B cell (primary cell): Measurements from ENCODE around the gene GATA1. TPM values are rescaled to one million over a fixed set of nuclear protein-coding genes. Genes with fewer than 3 reads are reported as not detected.

Source experiments
- ATAC-seq: fragments of 200-7000 bp; cut with Tn5 transposase; one replicate; pipeline ENCODE4 v1.10.0; 2021; ENCODE audit warnings: low read depth, mild to moderate bottlenecking, moderate number of reproducible peaks, moderate library complexity
- CTCF ChIA-PET: fragments of 350-600 bp; sonication (Branson Sonifier 250); formaldehyde crosslinking; loops from one replicate; lab custom pipeline; 2021; ENCODE audit warnings: antibody characterized with exemption, inconsistent platforms; lab: Charles Lee
- POLR2A ChIA-PET: fragments of 350-600 bp; sonication (Branson Sonifier 250); formaldehyde crosslinking; loops from one replicate; lab custom pipeline; 2021; ENCODE audit warnings: antibody characterized with exemption; lab: Charles Lee
- DNase-seq: peaks from one replicate; pipeline ENCODE4 v3.0.0; 2013
- H2AFZ ChIP-seq: 2 replicates; pipeline ENCODE4 v1.6.1; 2012; ENCODE audit warnings: mild to moderate bottlenecking, low read depth, low read length; ENCODE audit not compliant: insufficient read depth, poor library complexity, severe bottlenecking
- H3K27ac ChIP-seq, 2 donors: 1 replicate in 1 of 2; 2 replicates in 1 of 2; pipeline ENCODE4 v1.5.1; 2012 to 2013; ENCODE audit warnings: low read length in 2 of 2, mild to moderate bottlenecking in 2 of 2, moderate library complexity in 1 of 2
- H3K27me3 ChIP-seq, 4 experiments: fragments of 200-600 bp in 1 of 4; sonication (generic) in 1 of 4; replicated peaks in 1 of 4; 1 replicate in 2 of 4; 2 replicates in 2 of 4; pipeline versions ENCODE4 v1.6.1 to v1.7.0; 2013 to 2016; ENCODE audit warnings: low read length in 3 of 4, mild to moderate bottlenecking in 2 of 4, mixed read lengths in 1 of 4, moderate library complexity in 1 of 4; ENCODE audit not compliant: insufficient read depth in 4 of 4, control insufficient read depth in 3 of 4; ENCODE audit errors: control extremely low read depth in 1 of 4
- H3K36me3 ChIP-seq, 2 experiments: replicated peaks in 1 of 2; 1 replicate in 1 of 2; 2 replicates in 1 of 2; pipeline versions ENCODE4 v1.6.1 to v1.7.1; 2013; ENCODE audit warnings: low read length in 1 of 2; ENCODE audit not compliant: insufficient read depth in 2 of 2, control insufficient read depth in 1 of 2; ENCODE audit errors: control extremely low read depth in 1 of 2, extremely low read depth in 1 of 2
- H3K4me1 ChIP-seq, 2 donors: fragments of 200-600 bp in 1 of 2; sonication (generic) in 1 of 2; 1 replicate in 1 of 2; 2 replicates in 1 of 2; pipeline versions ENCODE4 v1.5.1 to v1.6.1; 2013 to 2017; ENCODE audit warnings: low read length in 2 of 2; ENCODE audit not compliant: control insufficient read depth in 2 of 2, insufficient read depth in 2 of 2
- H3K4me2 ChIP-seq: replicated peaks from 2 replicates; pipeline ENCODE3; 2012; ENCODE audit warnings: mild to moderate bottlenecking, low read depth, low read length; ENCODE audit not compliant: poor library complexity, severe bottlenecking
- H3K4me3 ChIP-seq, 5 experiments: fragments of 200-600 bp in 1 of 5; sonication (generic) in 1 of 5; 1 replicate in 3 of 5; 2 replicates in 2 of 5; pipeline versions ENCODE4 v1.5.1 to v1.7.0; 2011 to 2016; ENCODE audit warnings: low read length in 4 of 5, mild to moderate bottlenecking in 4 of 5, low read depth in 2 of 5, control low read depth in 1 of 5, moderate library complexity in 1 of 5; ENCODE audit not compliant: insufficient read depth in 1 of 5; ENCODE audit errors: control extremely low read depth in 1 of 5, extremely low read depth in 1 of 5
- H3K79me2 ChIP-seq: fragments of 200-600 bp; sonication (generic); one replicate; pipeline ENCODE4 v1.6.0; 2016; ENCODE audit warnings: low read length; ENCODE audit not compliant: control insufficient read depth, insufficient read depth
- H3K9ac ChIP-seq: fragments of 200-600 bp; sonication (generic); 2 replicates; pipeline ENCODE4 v1.6.1; 2017; ENCODE audit warnings: mild to moderate bottlenecking, low read length, moderate library complexity
- H3K9me3 ChIP-seq, 3 donors: one replicate each; pipeline versions ENCODE4 v1.6.1 to v1.7.1; 2013; ENCODE audit warnings: low read length in 2 of 3; ENCODE audit not compliant: control insufficient read depth in 2 of 3, insufficient read depth in 1 of 3; ENCODE audit errors: control extremely low read depth in 1 of 3
- H4K20me1 ChIP-seq: 2 replicates; pipeline ENCODE4 v1.6.0; 2012; ENCODE audit warnings: mild to moderate bottlenecking, low read length; ENCODE audit not compliant: insufficient read depth, control insufficient read depth, poor library complexity, severe bottlenecking
- H3K27ac Mint-ChIP-seq: one replicate; pipeline ENCODE4 v1.8.0; 2021; ENCODE audit warnings: mixed read lengths
- H3K27me3 Mint-ChIP-seq: one replicate; pipeline ENCODE4 v1.8.0; 2021; ENCODE audit warnings: mixed read lengths
- H3K4me1 Mint-ChIP-seq: one replicate; pipeline ENCODE4 v1.8.0; 2021; ENCODE audit warnings: mixed read lengths
- H3K4me3 Mint-ChIP-seq: one replicate; pipeline ENCODE4 v1.8.0; 2021; ENCODE audit warnings: mixed read lengths
- H3K9me3 Mint-ChIP-seq: one replicate; pipeline ENCODE4 v1.8.0; 2022; ENCODE audit warnings: mixed read lengths; ENCODE audit not compliant: insufficient read depth
- EZH2 ChIP-seq: IDR thresholded peaks from 2 replicates; pipeline ENCODE4 v1.6.1; 2012; ENCODE audit warnings: borderline replicate concordance, low read depth, mild to moderate bottlenecking, moderate library complexity, low read length; ENCODE audit not compliant: insufficient read depth, poor library complexity, severe bottlenecking
- WGBS: methylation state at CpG from one replicate; pipeline ENCODE4 v1.1.5; 2013; ENCODE audit warnings: missing lambda C conversion rate; ENCODE audit not compliant: insufficient coverage; 5-methylcytosine and 5-hydroxymethylcytosine counted together
- intact Hi-C: fragments of 100-400 bp; cut with micrococcal nuclease; formaldehyde crosslinking; loops from one replicate; pipeline ENCODE4 v1.10.0; 2022
- polyA plus RNA-seq: library from polyadenylated mRNA; depleted of rRNA; stranded (reverse); fragments of >200 nt; gene quantifications from 2 replicates; pipeline ENCODE4 v1.2.3, GENCODE V29; 2012
- total RNA-seq, 2 donors: library from RNA; stranded (reverse); fragments of 120-200 nt in 1 of 2; gene quantifications; 1 replicate in 1 of 2; 2 replicates in 1 of 2; pipeline versions ENCODE4 v1.2.3 to v1.2.4, GENCODE V29; 2013 to 2022
- TF ChIP-seq, protein P1 (sequence below): fragments of 200-600 bp; IDR thresholded peaks from one replicate; pipeline ENCODE4 v1.8.0; 2022; ENCODE audit warnings: antibody characterized with exemption, mild to moderate bottlenecking

The GATA1 gene
- total and polyA plus RNA-seq, 2 donors (not counting 1 experiment from before 2014, with no cell fraction given): not detected

DNA sequence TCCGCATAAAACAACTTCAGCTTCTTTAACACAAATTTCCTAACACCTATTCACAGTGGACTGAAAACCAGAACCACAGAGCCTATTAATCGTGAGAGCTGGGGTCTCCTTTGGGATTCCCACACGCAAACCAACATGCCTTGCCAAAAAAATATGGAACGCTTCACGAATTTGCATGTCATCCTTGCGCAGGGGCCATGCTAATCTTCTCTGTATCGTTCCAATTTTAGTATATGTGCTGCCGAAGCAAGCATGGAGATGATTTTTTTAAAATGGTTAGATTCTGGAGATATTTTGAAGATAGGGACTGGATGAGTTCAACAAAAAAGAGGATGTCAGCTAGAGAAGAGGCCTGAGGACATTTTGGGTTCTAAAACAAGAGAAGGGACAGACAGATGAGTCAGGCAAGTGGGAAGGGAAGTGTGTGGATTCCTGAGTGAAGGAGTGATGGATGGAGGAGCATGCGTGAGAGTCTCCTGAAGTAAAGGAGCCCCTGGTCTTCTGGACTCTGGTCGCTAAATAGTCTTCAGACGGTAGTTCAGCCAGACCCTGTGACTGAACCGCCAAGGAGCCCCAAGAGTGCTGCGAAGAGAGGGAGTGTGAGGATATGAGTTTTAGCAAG lies 9.5 kb upstream of the GATA1 start:
- Mint-ChIP-seq H3K27me3 (peaks cover 8% of the 10 kb centered on the region), H3K4me1 (no peaks in the 10 kb centered on the region), H3K27ac (no peak overlapping the region), H3K9me3 (no peaks in the 10 kb centered on the region), H3K4me3 (no peak overlapping the region)
- H3K79me2 ChIP-seq: no peaks in the 10 kb centered on the region
- H3K9me3 ChIP-seq: no peaks in the 10 kb centered on the region
- H2AFZ ChIP-seq: no peak overlapping the region
- no peak overlapping the region for H3K4me3 ChIP-seq
- H3K4me2 ChIP-seq: no peak overlapping the region
- WGBS: 85% methylated on average over 7 of the region's 13 CpGs
- no peak overlapping the region for H3K27ac ChIP-seq
- ATAC-seq: no peak
- intact Hi-C loops: no loop called here
- no peaks in the 10 kb centered on the region for H3K27me3 ChIP-seq
- CTCF ChIA-PET: interaction anchor here (1.0 kb wide), 1 partner anchor 66 kb away, joined by 3 read pairs; no protein-coding TSS in a partner anchor
- no peaks in the 10 kb centered on the region for H4K20me1 ChIP-seq
- H3K36me3 ChIP-seq: no peaks in the 10 kb centered on the region
- DNase-seq: no peak
- no peaks in the 10 kb centered on the region for H3K4me1 ChIP-seq
- TF ChIP-seq, protein P1, sequence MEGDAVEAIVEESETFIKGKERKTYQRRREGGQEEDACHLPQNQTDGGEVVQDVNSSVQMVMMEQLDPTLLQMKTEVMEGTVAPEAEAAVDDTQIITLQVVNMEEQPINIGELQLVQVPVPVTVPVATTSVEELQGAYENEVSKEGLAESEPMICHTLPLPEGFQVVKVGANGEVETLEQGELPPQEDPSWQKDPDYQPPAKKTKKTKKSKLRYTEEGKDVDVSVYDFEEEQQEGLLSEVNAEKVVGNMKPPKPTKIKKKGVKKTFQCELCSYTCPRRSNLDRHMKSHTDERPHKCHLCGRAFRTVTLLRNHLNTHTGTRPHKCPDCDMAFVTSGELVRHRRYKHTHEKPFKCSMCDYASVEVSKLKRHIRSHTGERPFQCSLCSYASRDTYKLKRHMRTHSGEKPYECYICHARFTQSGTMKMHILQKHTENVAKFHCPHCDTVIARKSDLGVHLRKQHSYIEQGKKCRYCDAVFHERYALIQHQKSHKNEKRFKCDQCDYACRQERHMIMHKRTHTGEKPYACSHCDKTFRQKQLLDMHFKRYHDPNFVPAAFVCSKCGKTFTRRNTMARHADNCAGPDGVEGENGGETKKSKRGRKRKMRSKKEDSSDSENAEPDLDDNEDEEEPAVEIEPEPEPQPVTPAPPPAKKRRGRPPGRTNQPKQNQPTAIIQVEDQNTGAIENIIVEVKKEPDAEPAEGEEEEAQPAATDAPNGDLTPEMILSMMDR: no peak
- no peak overlapping the region for H3K9ac ChIP-seq
- POLR2A ChIA-PET: no interaction called here

DNA sequence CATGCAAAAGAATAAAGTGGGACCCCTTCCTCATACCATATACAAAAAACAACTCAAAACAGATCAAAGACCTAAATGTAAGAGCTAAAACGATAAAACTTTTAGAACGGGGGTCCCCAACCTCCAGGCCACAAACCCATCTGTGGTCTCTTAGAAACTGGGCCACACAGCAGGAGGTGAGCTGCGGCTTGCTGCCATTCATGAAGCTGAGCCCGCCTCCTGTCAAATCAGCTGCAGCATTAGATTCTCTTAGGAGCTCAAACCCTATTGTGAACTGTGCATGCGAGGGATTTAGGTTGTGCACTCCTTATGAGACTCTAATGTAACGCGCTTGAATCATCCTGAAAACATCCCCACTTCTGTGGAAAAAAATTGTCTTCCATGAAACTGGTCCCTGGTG lies 7.0 kb upstream of the GATA1 start:
- H3K27me3 ChIP-seq: no peaks in the 10 kb centered on the region
- ATAC-seq (no peak), DNase-seq (no peak)
- peaks cover 8% of the 10 kb centered on the region for H3K27me3 Mint-ChIP-seq
- POLR2A ChIA-PET: no interaction called here
- intact Hi-C loops: no loop called here
- no peak overlapping the region for H3K4me3 Mint-ChIP-seq
- no peaks in the 10 kb centered on the region for H3K79me2 ChIP-seq
- 100% methylated on average over 3 of the region's 7 CpGs for WGBS
- H3K4me2 ChIP-seq: no peak overlapping the region
- no peak overlapping the region for H3K9ac ChIP-seq
- CTCF ChIA-PET: no interaction called here
- no peak overlapping the region for H3K27ac ChIP-seq
- H3K4me1 Mint-ChIP-seq: no peaks in the 10 kb centered on the region
- H3K36me3 ChIP-seq: no peaks in the 10 kb centered on the region
- no peak overlapping the region for H3K27ac Mint-ChIP-seq
- H4K20me1 ChIP-seq: no peaks in the 10 kb centered on the region
- no peaks in the 10 kb centered on the region for H3K9me3 ChIP-seq
- no peak overlapping the region for H2AFZ ChIP-seq
- TF ChIP-seq EZH2: no peak
- TF ChIP-seq, protein P1: no peak
- H3K4me3 ChIP-seq: no peak overlapping the region
- no peaks in the 10 kb centered on the region for H3K9me3 Mint-ChIP-seq
- no peaks in the 10 kb centered on the region for H3K4me1 ChIP-seq
